ENCODE measurements around the gene CISD1.

Gene CISD1

DNA sequence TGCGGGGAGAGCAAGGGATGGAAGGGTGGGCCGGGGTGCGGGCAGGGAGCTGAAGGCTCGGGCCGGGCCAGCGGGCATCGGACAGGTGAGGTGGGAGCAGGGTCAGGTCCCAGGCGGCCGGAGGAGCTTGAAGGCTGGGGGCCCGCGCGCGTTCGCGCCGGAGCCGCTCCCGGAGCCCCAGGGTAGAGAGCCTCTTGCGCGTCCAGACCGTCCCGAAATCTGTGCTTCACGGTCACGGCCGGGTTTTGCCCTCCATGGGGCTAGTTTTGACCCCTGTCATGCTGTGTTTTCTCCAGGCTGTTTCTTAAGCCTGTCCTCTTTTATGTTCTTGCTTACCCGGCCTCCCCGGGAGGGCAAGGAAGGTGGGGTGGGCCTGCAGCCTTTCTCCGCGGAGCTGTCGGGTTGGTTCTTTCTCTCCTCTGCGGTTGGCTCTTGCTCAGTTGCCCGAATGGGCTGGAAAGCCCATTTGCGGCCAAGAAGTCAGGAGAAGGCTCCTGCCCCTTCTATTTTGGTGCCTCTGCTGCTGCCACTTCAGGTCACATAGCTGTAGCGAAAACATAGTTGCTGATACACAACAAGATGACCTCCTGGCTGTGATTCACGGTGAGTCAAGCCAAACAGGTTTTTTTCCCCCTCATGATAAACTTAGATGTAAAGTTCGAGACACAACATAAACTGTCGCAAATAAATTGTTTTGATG is 66.5 kb downstream of the CISD1 start:
- peak overlapping the region; percentile 80 for H3K27ac Mint-ChIP-seq
- H3K9me3 Mint-ChIP-seq: no peaks in the 10 kb centered on the region
- H3K27me3 Mint-ChIP-seq: no peaks in the 10 kb centered on the region
- peak overlapping the region; percentile 83 for H3K4me3 Mint-ChIP-seq
- peaks cover 11% of the 10 kb centered on the region for H3K36me3 Mint-ChIP-seq (ENCODE audit: low read depth)
- H3K4me1 Mint-ChIP-seq (ENCODE audit: low read depth): peaks cover 60% of the 10 kb centered on the region
- intact Hi-C loops (cut with micrococcal nuclease): loop anchor here (2.0 to 10.0 kb wide), 2 partner anchors 49 to 71 kb away; partner anchors contain the start of genes CISD1, IPMK and TFAM

GRCh38 chr10:58336242-58336641 is 67.3 kb downstream of the CISD1 start:
- H3K27me3 Mint-ChIP-seq: no peaks in the 10 kb centered on the region
- H3K9me3 Mint-ChIP-seq: no peaks in the 10 kb centered on the region
- peak overlapping the region; percentile 83 for H3K4me3 Mint-ChIP-seq
- peaks cover 11% of the 10 kb centered on the region for H3K36me3 Mint-ChIP-seq (ENCODE audit: low read depth)
- peak overlapping the region; percentile 80 for H3K27ac Mint-ChIP-seq
- intact Hi-C loops (cut with micrococcal nuclease): loop anchor here (10.0 kb wide), 1 partner anchor 71 kb away; the partner anchor contains the start of genes CISD1 and IPMK
- peaks cover 60% of the 10 kb centered on the region for H3K4me1 Mint-ChIP-seq (ENCODE audit: low read depth)
